Endothelial cell (in vitro differentiated cells): ENCODE measurements around the gene ASMT. TPM values are rescaled to one million over a fixed set of nuclear protein-coding genes. Genes with fewer than 3 reads are reported as not detected.
A peak's percentile ranks its signal among the peaks of the same experiment; 100 is the strongest.

Experiments used
- DNase-seq: peaks from one replicate; pipeline ENCODE4 v3.0.0; 2021; ENCODE audit warnings: low spot score
- H3K27ac Mint-ChIP-seq: one replicate; pipeline ENCODE4 v1.8.0; 2021; ENCODE audit warnings: mixed read lengths, inconsistent platforms; ENCODE audit not compliant: unreplicated experiment
- H3K27me3 Mint-ChIP-seq: one replicate; pipeline ENCODE4 v1.8.0; 2021; ENCODE audit warnings: mild to moderate bottlenecking, moderate library complexity, mixed read lengths, inconsistent platforms; ENCODE audit not compliant: unreplicated experiment
- H3K36me3 Mint-ChIP-seq: one replicate; pipeline ENCODE4 v1.8.0; 2021; ENCODE audit warnings: mild to moderate bottlenecking, low read depth, mixed read lengths, inconsistent platforms; ENCODE audit not compliant: unreplicated experiment
- H3K4me1 Mint-ChIP-seq: one replicate; pipeline ENCODE4 v1.8.0; 2021; ENCODE audit warnings: mild to moderate bottlenecking, mixed read lengths, inconsistent platforms; ENCODE audit not compliant: unreplicated experiment
- H3K4me3 Mint-ChIP-seq: one replicate; pipeline ENCODE4 v1.8.0; 2021; ENCODE audit warnings: mild to moderate bottlenecking, mixed read lengths, inconsistent platforms; ENCODE audit not compliant: unreplicated experiment
- H3K9me3 Mint-ChIP-seq: one replicate; pipeline ENCODE4 v1.8.0; 2021; ENCODE audit warnings: mixed read lengths, inconsistent platforms; ENCODE audit not compliant: unreplicated experiment
- CTCF ChIP-seq: fragments of 200-600 bp; sonication (generic); IDR thresholded peaks from one replicate; pipeline ENCODE4 v1.5.0; 2021; ENCODE audit warnings: antibody characterized with exemption; ENCODE audit not compliant: unreplicated experiment
- total RNA-seq: library from RNA; stranded (reverse); fragmentation: NEBNext Ultra II Directional; extraction: Animal tissue kit (Norgen Biotek cat#: 25700); gene quantifications from one replicate; pipeline ENCODE4 v1.2.1, GENCODE V29; 2021; ENCODE audit not compliant: unreplicated experiment

ASMT gene
- total RNA-seq, 1 donor from 2014 or later: 0.31 TPM

- DNase-seq: no peak
- H3K27ac Mint-ChIP-seq: no peak overlapping the region
- peaks cover 8% of the 10 kb centered on the region for H3K9me3 Mint-ChIP-seq
- H3K4me1 Mint-ChIP-seq: no peaks in the 10 kb centered on the region
- H3K27me3 Mint-ChIP-seq: no peaks in the 10 kb centered on the region
- no peaks in the 10 kb centered on the region for H3K36me3 Mint-ChIP-seq
- TF ChIP-seq CTCF: peak; percentile 68
- no peak overlapping the region for H3K4me3 Mint-ChIP-seq
These were observed 33.7 kb upstream of the ASMT start for GRCh38 chrX:1581132-1581531.

GRCh38 chrX:1582686-1583437, 32.0 kb upstream of the ASMT start:
- H3K4me3 Mint-ChIP-seq: no peak overlapping the region
- no peak for DNase-seq
- no peaks in the 10 kb centered on the region for H3K4me1 Mint-ChIP-seq
- no peaks in the 10 kb centered on the region for H3K36me3 Mint-ChIP-seq
- no peak for TF ChIP-seq CTCF
- H3K27me3 Mint-ChIP-seq: peaks cover 3% of the 10 kb centered on the region
- H3K27ac Mint-ChIP-seq: no peak overlapping the region
- peaks cover 8% of the 10 kb centered on the region for H3K9me3 Mint-ChIP-seq

GRCh38 chrX:1584237-1585011, 30.4 kb upstream of the ASMT start:
- Mint-ChIP-seq H3K9me3 (peaks cover 9% of the 10 kb centered on the region), H3K4me3 (no peak overlapping the region), H3K36me3 (no peaks in the 10 kb centered on the region), H3K27me3 (peaks cover 3% of the 10 kb centered on the region), H3K4me1 (no peaks in the 10 kb centered on the region), H3K27ac (no peak overlapping the region)
- DNase-seq: no peak
- no peak for TF ChIP-seq CTCF

- no peak for DNase-seq
- H3K9me3 Mint-ChIP-seq: peaks cover 14% of the 10 kb centered on the region
- H3K27ac Mint-ChIP-seq: no peak overlapping the region
- H3K4me1 Mint-ChIP-seq: no peaks in the 10 kb centered on the region
- H3K36me3 Mint-ChIP-seq: peaks cover 5% of the 10 kb centered on the region
- no peak for TF ChIP-seq CTCF
- H3K27me3 Mint-ChIP-seq: peaks cover 3% of the 10 kb centered on the region
- no peak overlapping the region for H3K4me3 Mint-ChIP-seq
These were observed 27.7 kb upstream of the ASMT start for GRCh38 chrX:1587161-1587560.
